Stimulated activated CD4-positive, alpha-beta T cell treated with anti-CD3 and anti-CD28 coated beads, TNF-alpha, amount 100 ng/mL, for 24 hours (primary cell): ENCODE measurements around the gene TGFBI.

Experiments
- DNase-seq, 3 experiments: peaks; one replicate each; pipeline ENCODE4 v3.0.0-alpha.2; 2020; ENCODE audit warnings: low read depth in 3 of 3

The TGFBI gene

DNA sequence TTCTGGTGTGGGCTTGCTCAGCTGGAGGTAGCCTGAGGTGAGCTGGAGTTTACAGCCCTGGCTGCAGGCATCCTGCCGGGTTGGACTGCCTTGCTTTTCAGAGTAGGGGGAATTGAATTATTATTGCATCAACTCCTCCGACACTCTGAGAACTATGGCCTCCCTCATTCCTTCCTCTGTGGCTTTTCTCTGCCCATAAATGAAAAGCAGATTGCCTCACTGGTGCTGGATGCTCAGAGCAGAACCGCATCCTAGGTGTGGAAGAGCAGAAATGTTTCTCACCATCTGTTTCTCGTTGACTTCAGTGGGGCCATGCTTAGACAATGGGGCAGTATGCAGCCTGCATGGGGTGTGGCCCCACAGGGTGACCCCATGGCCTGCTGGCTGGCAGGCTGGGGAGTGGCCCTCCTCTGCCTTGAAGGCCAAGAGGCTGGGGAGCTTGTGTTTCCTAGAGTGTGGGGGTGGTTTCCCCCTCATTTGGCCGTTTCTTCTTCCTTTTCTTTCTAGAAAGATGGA lies 27.3 kb upstream of the TGFBI start:
- DNase-seq, result no peak

GRCh38 chr5:136004436-136004835 lies 24.4 kb upstream of the TGFBI start:
- no peak for DNase-seq

- no peak for DNase-seq
Observed at GRCh38 chr5:136005476-136005875, 23.3 kb upstream of the TGFBI start.

DNA sequence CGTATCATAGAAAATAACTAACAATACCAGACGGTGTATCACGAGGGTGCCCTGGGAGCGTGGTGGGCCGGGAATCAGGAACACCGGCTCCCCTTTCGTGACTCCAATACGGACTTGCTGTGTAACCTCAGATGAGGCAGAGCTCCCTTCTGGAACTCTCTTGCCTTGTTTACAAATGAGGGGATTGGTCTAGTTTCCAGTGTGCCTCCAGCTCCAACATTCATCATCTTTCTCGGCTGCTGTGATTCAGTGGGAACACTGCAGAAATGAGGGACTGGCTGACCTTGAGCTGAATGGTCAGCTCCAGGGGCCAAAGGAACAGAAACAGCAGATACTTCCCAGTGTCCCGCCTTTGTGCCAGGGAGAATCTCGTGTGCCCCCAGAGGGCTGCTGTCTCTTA lies 22.6 kb upstream of the TGFBI start:
- DNase-seq, result no peak

GRCh38 chr5:136006761-136007251 lies 22.0 kb upstream of the TGFBI start:
- DNase-seq, result no peak

- DNase-seq, result no peak
Observed at GRCh38 chr5:136007271-136007670, 21.5 kb upstream of the TGFBI start.

GRCh38 chr5:136011414-136012001 lies 17.3 kb upstream of the TGFBI start:
- no peak for DNase-seq

- no peak for DNase-seq
Observed at GRCh38 chr5:136012041-136012804, 16.6 kb upstream of the TGFBI start.

GRCh38 chr5:136013559-136013958 lies 15.2 kb upstream of the TGFBI start:
- DNase-seq, result no peak

DNA sequence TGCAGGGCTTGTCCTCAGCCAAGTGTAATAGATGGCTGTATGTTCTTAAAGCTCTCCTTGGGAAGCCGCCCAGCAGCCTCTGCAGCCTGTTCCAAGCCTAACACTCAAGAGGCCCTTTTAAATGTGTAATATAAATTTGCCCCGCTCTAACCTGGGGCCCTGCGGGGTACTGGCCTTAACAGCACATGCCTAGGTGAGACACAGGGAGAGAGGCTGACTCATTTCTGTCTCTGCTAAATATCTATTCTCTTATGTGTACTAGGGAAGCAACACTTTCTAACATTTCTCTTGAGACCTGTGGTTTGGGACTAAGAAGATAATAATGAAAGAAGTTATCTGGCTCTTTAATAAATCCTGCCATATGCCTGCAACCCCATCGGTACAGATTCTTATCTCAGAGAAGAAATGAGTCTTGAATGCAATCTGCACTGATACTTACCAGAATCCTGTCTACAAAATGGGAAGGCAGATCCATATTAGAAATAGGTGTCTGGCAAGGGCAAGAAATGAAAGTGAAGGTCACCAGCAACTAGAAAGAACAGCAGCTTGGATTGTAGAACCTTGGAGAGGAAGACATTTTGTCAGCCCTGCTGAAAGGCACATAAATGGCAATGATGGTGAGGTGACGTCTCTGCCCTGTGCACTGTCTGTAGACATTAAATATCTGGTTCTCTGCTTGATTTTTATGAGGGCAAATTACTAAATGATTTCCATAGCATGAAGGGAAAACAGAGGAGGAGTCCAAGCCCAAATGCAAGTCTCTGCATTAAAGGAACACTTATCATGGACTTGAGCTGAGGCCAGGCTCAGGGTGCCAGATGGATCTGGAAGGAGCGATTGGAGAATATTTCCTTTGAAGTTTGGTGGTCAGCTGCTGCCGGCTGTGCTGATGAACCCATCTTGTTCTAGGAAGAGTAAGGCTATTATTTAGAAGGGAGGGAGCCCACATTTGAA lies 14.5 kb upstream of the TGFBI start:
- no peak for DNase-seq

DNA sequence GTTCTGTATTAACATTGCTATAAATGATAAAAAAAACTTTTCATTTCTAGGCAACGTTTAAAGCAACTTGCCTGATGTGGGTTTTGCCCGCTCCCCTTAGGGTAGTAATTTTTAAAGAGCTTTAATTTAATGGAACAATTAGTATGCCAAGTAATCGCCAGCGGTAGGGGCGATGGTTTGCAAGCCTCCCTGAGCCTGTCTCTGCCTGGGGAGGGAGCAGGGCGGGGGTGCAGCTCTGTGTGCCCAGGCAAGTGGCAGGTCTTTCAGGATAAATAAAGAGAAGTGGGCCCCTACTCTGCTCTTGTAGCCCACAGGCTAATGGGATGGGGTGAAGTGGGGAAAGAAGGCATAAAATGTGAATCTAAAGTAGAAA lies 13.8 kb upstream of the TGFBI start:
- no peak for DNase-seq

GRCh38 chr5:136015966-136016650 lies 12.7 kb upstream of the TGFBI start:
- no peak for DNase-seq

DNA sequence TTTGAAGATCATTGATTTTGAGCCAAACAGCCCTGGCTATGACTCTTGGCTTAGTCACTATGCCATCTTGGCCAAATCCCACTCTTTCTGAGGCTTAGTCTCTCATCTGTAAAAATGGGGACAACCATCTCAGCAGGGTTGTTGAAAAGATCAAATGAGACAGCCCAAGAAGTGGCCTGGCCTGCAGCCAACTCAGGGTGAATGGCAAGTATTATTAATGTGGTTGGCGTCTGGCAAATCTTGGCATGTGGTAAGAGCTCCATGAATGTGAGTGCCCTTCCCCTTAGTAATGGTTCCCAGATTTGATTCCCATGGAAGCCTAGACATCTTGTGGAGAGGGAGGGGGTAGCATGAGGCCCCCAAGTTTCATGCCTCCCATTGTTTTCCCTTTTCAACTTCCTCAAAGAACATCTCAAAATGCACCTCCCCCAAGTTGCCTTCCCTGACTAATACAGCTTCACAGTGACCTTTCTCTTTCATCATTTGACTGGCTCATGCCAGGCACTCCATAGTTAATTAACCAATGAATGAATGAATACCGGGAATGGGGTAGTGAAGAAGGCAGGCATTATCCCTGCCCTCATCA lies 11.8 kb upstream of the TGFBI start:
- no peak for DNase-seq

GRCh38 chr5:136018814-136019783 lies 9.7 kb upstream of the TGFBI start:
- DNase-seq, result no peak

DNA sequence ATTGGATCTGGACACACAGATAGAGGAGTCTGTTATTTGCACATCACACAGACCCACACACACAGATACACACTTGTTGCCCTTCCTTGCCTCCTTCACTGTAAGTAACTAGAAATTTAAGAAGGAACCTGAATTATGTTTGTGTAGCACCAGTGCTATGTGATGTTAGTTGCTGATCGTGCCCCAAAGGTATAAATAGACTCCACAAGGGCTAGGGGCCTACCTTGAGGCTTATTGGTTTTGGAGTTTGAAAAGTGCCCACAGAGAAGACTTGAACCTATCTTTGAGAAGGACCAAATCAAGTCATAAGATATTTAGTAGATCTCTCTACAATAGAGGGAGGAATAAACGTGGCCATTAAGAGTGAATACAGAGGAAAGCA lies 8.8 kb upstream of the TGFBI start:
- DNase-seq, result no peak

DNA sequence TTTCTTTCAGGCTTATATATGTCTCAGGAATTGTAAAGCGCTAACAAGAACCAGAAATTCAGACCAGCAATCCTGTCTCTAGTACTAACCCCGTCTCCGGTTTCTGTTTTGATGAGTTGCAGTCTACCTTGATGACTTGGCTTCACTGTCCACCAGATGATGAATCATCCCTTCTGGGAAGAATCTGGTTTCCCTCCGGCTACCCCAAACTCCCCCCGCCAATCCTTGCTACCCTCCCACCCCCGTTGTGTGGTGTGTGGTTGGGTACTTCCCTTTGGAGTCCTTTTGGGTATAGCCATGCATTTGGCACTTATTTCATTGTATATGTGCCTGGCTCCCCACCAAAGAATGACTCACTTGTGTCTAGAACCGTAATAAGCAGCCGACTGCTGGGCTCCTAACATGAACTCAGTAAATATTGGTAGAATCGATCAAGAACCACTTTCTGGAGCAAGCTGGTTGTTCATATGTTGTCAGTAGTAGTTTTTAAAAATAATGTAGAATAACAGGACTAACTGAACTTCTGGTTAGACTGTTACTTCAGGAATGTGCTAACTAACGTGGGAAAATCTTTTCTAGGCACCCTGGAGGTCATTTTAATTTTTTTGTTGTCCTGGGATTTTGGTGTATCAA lies 8.3 kb upstream of the TGFBI start:
- peak in 1 of 3 experiments; percentile 2 for DNase-seq

- no peak for DNase-seq
Observed at GRCh38 chr5:136021016-136021405, 7.8 kb upstream of the TGFBI start.

DNA sequence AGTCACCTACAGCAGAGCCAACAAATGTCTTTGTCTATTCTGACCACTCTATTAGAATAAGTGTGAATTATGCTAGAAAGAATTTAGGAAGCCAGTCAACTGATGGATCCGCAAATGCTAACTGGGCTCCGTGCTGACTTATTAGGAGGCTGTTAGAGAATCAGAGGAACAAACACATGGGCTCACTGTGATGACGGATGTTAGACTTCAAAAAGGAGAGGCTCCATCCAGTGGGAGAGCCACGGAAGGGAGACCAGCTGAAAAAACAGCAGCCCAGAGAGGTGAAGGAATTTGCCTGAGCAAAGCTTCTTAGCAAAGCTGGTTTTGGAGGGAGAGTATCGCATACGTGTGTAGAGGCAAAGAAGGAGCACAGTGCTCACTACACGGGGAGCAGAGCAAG lies 5.8 kb upstream of the TGFBI start:
- no peak for DNase-seq

GRCh38 chr5:136023958-136024541 lies 4.7 kb upstream of the TGFBI start:
- no peak for DNase-seq
